Measurements from ENCODE around the gene FEM1A. TPM values are rescaled to one million over a fixed set of nuclear protein-coding genes. Genes with fewer than 3 reads are reported as not detected.

The FEM1A gene
- polyA plus RNA-seq, 1 of the 3 experiments (the other 2 are of a cell fraction), result 4.8 TPM

- Histone ChIP-seq H3K79me2 (ENCODE audit: insufficient read depth) (no peaks in the 10 kb centered on the region), H3K4me1 (ENCODE audit: control insufficient read depth in 1 of 2, insufficient read depth in 2 of 2, low read depth in 1 of 2, low read length in 1 of 2) (peaks cover 0 to 21% of the 10 kb centered on the region in 2 experiments; a peak in 1 of 4 replicates), H3K27me3 (ENCODE audit: insufficient read depth) (no peaks in the 10 kb centered on the region), H3K4me3 (ENCODE audit: low read depth in 2 of 2, low read length in 1 of 2) (no peak overlapping the region), H3K9me2 (no peaks in the 10 kb centered on the region), H4K20me1 (ENCODE audit: insufficient read depth) (peaks cover 2% of the 10 kb centered on the region; the same call in 1 of the 2 replicates), H2AFZ (ENCODE audit: low read depth) (no peak overlapping the region), H3K27ac (ENCODE audit: low read depth in 2 of 2, low read length in 1 of 2) (no peak overlapping the region), H3K9ac (no peak overlapping the region), H3K9me3 (no peaks in the 10 kb centered on the region), H3K36me3 (replicated peaks in 1 of 2; ENCODE audit: control insufficient read depth in 1 of 2, insufficient read depth in 2 of 2, low read length in 1 of 2) (no peaks in the 10 kb centered on the region), H3F3A (replicated peaks; ENCODE audit: insufficient read depth) (peaks cover 8% of the 10 kb centered on the region), H3K4me2 (no peak overlapping the region)
- WGBS (ENCODE audit: low lambda C conversion rate), result 32% methylated on average over 3 of the region's 3 CpGs
- CTCF ChIA-PET, result interaction anchor here (0.9 to 3.4 kb wide), 2 partner anchors 17 to 606 kb away, joined by 4 to 17 read pairs; partner anchors contain the start of gene FEM1A
- DNase-seq, result no peak
- TF ChIP-seq POLR2AphosphoS5 (IDR thresholded peaks at IDR 0.05; ENCODE audit: low read depth, low read length) (no peak), ELF1 (IDR thresholded peaks at IDR 0.05) (no peak), SIN3A (IDR thresholded peaks at IDR 0.05; ENCODE audit: borderline replicate concordance, low read depth, low read length) (no peak), PBX3 (IDR thresholded peaks at IDR 0.05) (no peak), FOSL2 (IDR thresholded peaks at IDR 0.05; ENCODE audit: borderline replicate concordance, low read depth) (no peak), RCOR1 (IDR thresholded peaks at IDR 0.05; ENCODE audit: low read length) (no peak), RFX5 (IDR thresholded peaks at IDR 0.05; ENCODE audit: low read length) (no peak), RAD21 (IDR thresholded peaks at IDR 0.05; ENCODE audit: low read length) (no peak), SMC3 (IDR thresholded peaks at IDR 0.05; ENCODE audit: low read depth, low read length) (no peak), IRF3 (IDR thresholded peaks at IDR 0.05; ENCODE audit: low read depth, low read length) (no peak), TEAD4 (IDR thresholded peaks at IDR 0.05; ENCODE audit: borderline replicate concordance, insufficient read depth) (no peak), USF1 (IDR thresholded peaks at IDR 0.05; ENCODE audit: borderline replicate concordance, low read depth) (no peak), GABPA (IDR thresholded peaks at IDR 0.05; ENCODE audit: low read depth) (no peak), EP300 (IDR thresholded peaks at IDR 0.05; ENCODE audit: borderline replicate concordance in 1 of 2, low read depth in 1 of 2, low read length in 1 of 2) (no peak), NFIC (IDR thresholded peaks at IDR 0.05; ENCODE audit: borderline replicate concordance) (no peak), GATA2 (CRISPR knock-in tag; IDR thresholded peaks at IDR 0.05) (no peak), EZH2phosphoT487 (IDR thresholded peaks at IDR 0.05; ENCODE audit: borderline replicate concordance, low read depth) (no peak), MEF2A (IDR thresholded peaks at IDR 0.05; ENCODE audit: borderline replicate concordance, low read depth) (no peak)
- TF ChIP-seq, protein P1, sequence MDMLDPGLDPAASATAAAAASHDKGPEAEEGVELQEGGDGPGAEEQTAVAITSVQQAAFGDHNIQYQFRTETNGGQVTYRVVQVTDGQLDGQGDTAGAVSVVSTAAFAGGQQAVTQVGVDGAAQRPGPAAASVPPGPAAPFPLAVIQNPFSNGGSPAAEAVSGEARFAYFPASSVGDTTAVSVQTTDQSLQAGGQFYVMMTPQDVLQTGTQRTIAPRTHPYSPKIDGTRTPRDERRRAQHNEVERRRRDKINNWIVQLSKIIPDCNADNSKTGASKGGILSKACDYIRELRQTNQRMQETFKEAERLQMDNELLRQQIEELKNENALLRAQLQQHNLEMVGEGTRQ (IDR thresholded peaks at IDR 0.05; ENCODE audit: borderline replicate concordance, low read depth, low read length), result no peak
- POLR2A ChIA-PET, result no interaction called here
These were observed 17.4 kb upstream of the FEM1A start for GRCh38 chr19:4774136-4774535.

Measured in SK-N-SH (cell line).